HEK293 (cell line): Measurements from ENCODE around the gene ZNF831.

Source experiments
- CTCF ChIA-PET: fragments of 350-600 bp; formaldehyde crosslinking; extraction: SDS; loops from one replicate; lab custom pipeline; 2021; ENCODE audit warnings: antibody characterized with exemption; lab: Yijun Ruan, JAX
- POLR2A ChIA-PET: fragments of 300-600 bp; formaldehyde crosslinking; extraction: SDS; loops from one replicate; lab custom pipeline; 2020; ENCODE audit warnings: antibody characterized with exemption, inconsistent platforms; lab: Yijun Ruan, JAX
- H3K27ac ChIP-seq: fragments of 200-500 bp; sonication (Bioruptor generic); 2 replicates; pipeline ENCODE4 v1.5.1; 2014; ENCODE audit warnings: low read depth, low read length, control low read depth, inconsistent platforms; ENCODE audit errors: extremely low read depth
- H3K36me3 ChIP-seq, 2 experiments: fragments of 200-500 bp in 1 of 2; sonication (Bioruptor generic) in 1 of 2; 1 replicate in 1 of 2; 2 replicates in 1 of 2; pipeline ENCODE4 v1.5.1; 2014 to 2017; ENCODE audit warnings: inconsistent platforms in 2 of 2, low read length in 2 of 2; ENCODE audit not compliant: control insufficient read depth in 2 of 2, insufficient read depth in 1 of 2
- H3K4me1 ChIP-seq: fragments of 200-500 bp; sonication (Bioruptor generic); 2 replicates; pipeline ENCODE4 v1.5.1; 2014; ENCODE audit warnings: mild to moderate bottlenecking, low read length, inconsistent platforms; ENCODE audit not compliant: control insufficient read depth, insufficient read depth
- H3K4me3 ChIP-seq: 2 replicates; pipeline ENCODE4 v1.5.1; 2011; ENCODE audit warnings: low read depth, mild to moderate bottlenecking, control low read depth, low read length, moderate library complexity
- H3K9me3 ChIP-seq: fragments of 200-500 bp; sonication (Bioruptor generic); 2 replicates; pipeline ENCODE4 v1.5.1; 2014; ENCODE audit warnings: low read depth, low read length, inconsistent platforms; ENCODE audit not compliant: control insufficient read depth, insufficient read depth
- CTCF ChIP-seq: fragments of 450-650 bp; formaldehyde crosslinking; IDR thresholded peaks from 2 replicates; pipeline ENCODE4 v1.5.1; 2016; ENCODE audit warnings: missing biosample characterization, missing genetic modification characterization
- RBAK ChIP-seq: fragments of 450-650 bp; formaldehyde crosslinking; IDR thresholded peaks from 2 replicates; pipeline ENCODE4 v1.5.1; 2016; ENCODE audit warnings: missing biosample characterization, missing genetic modification characterization
- ZBTB49 ChIP-seq: fragments of 450-650 bp; formaldehyde crosslinking; IDR thresholded peaks from 2 replicates; pipeline ENCODE4 v1.5.1; 2016; ENCODE audit warnings: missing biosample characterization, missing genetic modification characterization, low read depth
- ZFP37 ChIP-seq: fragments of 450-650 bp; formaldehyde crosslinking; IDR thresholded peaks from 2 replicates; pipeline ENCODE4 v1.5.1; 2016; ENCODE audit warnings: missing biosample characterization, missing genetic modification characterization
- ZNF10 ChIP-seq: fragments of 450-650 bp; formaldehyde crosslinking; IDR thresholded peaks from 2 replicates; pipeline ENCODE4 v1.5.1; 2017; ENCODE audit warnings: missing biosample characterization, missing genetic modification characterization
- ZNF112 ChIP-seq: fragments of 450-650 bp; formaldehyde crosslinking; IDR thresholded peaks from 2 replicates; pipeline ENCODE4 v1.5.0; 2017; ENCODE audit warnings: missing biosample characterization, missing genetic modification characterization
- ZNF132 ChIP-seq: fragments of 450-650 bp; formaldehyde crosslinking; IDR thresholded peaks from 2 replicates; pipeline ENCODE4 v1.5.1; 2017; ENCODE audit warnings: missing biosample characterization, missing genetic modification characterization, borderline replicate concordance
- ZNF133 ChIP-seq: fragments of 450-650 bp; formaldehyde crosslinking; IDR thresholded peaks from 2 replicates; pipeline ENCODE4 v1.5.1; 2016; ENCODE audit warnings: missing biosample characterization, missing genetic modification characterization
- ZNF146 ChIP-seq: fragments of 450-650 bp; formaldehyde crosslinking; IDR thresholded peaks from 2 replicates; pipeline ENCODE4 v1.5.1; 2016; ENCODE audit warnings: missing biosample characterization, missing genetic modification characterization
- ZNF174 ChIP-seq: fragments of 450-650 bp; formaldehyde crosslinking; IDR thresholded peaks from 2 replicates; pipeline ENCODE4 v1.5.0; 2017; ENCODE audit warnings: missing biosample characterization, mild to moderate bottlenecking, missing genetic modification characterization
- ZNF23 ChIP-seq: fragments of 450-650 bp; formaldehyde crosslinking; IDR thresholded peaks from 2 replicates; pipeline ENCODE4 v1.5.1; 2016; ENCODE audit warnings: missing biosample characterization, missing genetic modification characterization, borderline replicate concordance
- ZNF24 ChIP-seq: fragments of 450-650 bp; formaldehyde crosslinking; IDR thresholded peaks from 2 replicates; pipeline ENCODE4 v1.5.1; 2016; ENCODE audit warnings: missing biosample characterization, missing genetic modification characterization
- ZNF394 ChIP-seq: fragments of 450-650 bp; formaldehyde crosslinking; IDR thresholded peaks from 2 replicates; pipeline ENCODE4 v1.5.1; 2016; ENCODE audit warnings: missing biosample characterization, missing genetic modification characterization, mild to moderate bottlenecking, moderate library complexity, borderline replicate concordance
- ZNF398 ChIP-seq: fragments of 450-650 bp; formaldehyde crosslinking; IDR thresholded peaks from 2 replicates; pipeline ENCODE4 v1.5.1; 2017; ENCODE audit warnings: missing biosample characterization, missing genetic modification characterization
- ZNF48 ChIP-seq: fragments of 450-650 bp; formaldehyde crosslinking; IDR thresholded peaks from 2 replicates; pipeline ENCODE4 v1.5.1; 2016; ENCODE audit warnings: missing biosample characterization, missing genetic modification characterization
- ZNF600 ChIP-seq: fragments of 450-650 bp; formaldehyde crosslinking; IDR thresholded peaks from 2 replicates; pipeline ENCODE4 v1.5.1; 2016; ENCODE audit warnings: missing biosample characterization, missing genetic modification characterization
- ZNF639 ChIP-seq: fragments of 450-650 bp; formaldehyde crosslinking; IDR thresholded peaks from 2 replicates; pipeline ENCODE4 v1.5.1; 2016; ENCODE audit warnings: missing biosample characterization, missing genetic modification characterization
- ZNF837 ChIP-seq: fragments of 450-650 bp; formaldehyde crosslinking; IDR thresholded peaks from 2 replicates; pipeline ENCODE4 v1.5.1; 2016; ENCODE audit warnings: missing biosample characterization, missing genetic modification characterization

Gene ZNF831

GRCh38 chr20:59295531-59295930 lies 131.9 kb downstream of the ZNF831 start:
- no peaks in the 10 kb centered on the region for H3K36me3 ChIP-seq
- H3K27ac ChIP-seq, result no peak overlapping the region
- H3K4me1 ChIP-seq, result no peaks in the 10 kb centered on the region
- CTCF ChIA-PET, result no interaction called here
- H3K4me3 ChIP-seq, result no peak overlapping the region
- TF ChIP-seq ZNF398 (tag by site-specific recombination) (no peak), ZNF132 (tag by site-specific recombination) (no peak), ZNF24 (tag by site-specific recombination) (no peak), ZNF174 (no peak), ZFP37 (no peak), ZNF48 (tag by site-specific recombination) (no peak), ZNF133 (tag by site-specific recombination) (no peak), ZNF23 (tag by site-specific recombination) (no peak), ZNF600 (tag by site-specific recombination) (no peak), ZBTB49 (tag by site-specific recombination) (no peak), ZNF10 (no peak), ZNF112 (tag by site-specific recombination) (no peak), ZNF837 (tag by site-specific recombination) (no peak), CTCF (tag by site-specific recombination) (no peak), ZNF394 (tag by site-specific recombination) (no peak), ZNF146 (tag by site-specific recombination) (no peak), ZNF639 (tag by site-specific recombination) (no peak)
- POLR2A ChIA-PET, result no interaction called here
- H3K9me3 ChIP-seq, result no peaks in the 10 kb centered on the region

GRCh38 chr20:59297686-59298085 lies 134.1 kb downstream of the ZNF831 start:
- no peak overlapping the region for H3K27ac ChIP-seq
- no peaks in the 10 kb centered on the region for H3K9me3 ChIP-seq
- CTCF ChIA-PET, result interaction anchor here (0.6 to 1.4 kb wide), 2 partner anchors 9 to 106 kb away, joined by 4 read pairs; no protein-coding TSS in a partner anchor
- POLR2A ChIA-PET, result no interaction called here
- TF ChIP-seq RBAK (tag by site-specific recombination), result no peak
- no peak for TF ChIP-seq ZFP37
- TF ChIP-seq, all 188 proteins: peak for 0
- Histone ChIP-seq H3K4me3 (no peak overlapping the region), H3K4me1 (no peaks in the 10 kb centered on the region), H3K36me3 (no peaks in the 10 kb centered on the region)
